K562 (cell line): ENCODE data around the gene ST3GAL3. TPM values are rescaled to one million over a fixed set of nuclear protein-coding genes. Genes with fewer than 3 reads are reported as not detected.

Experiments
- ATF6 ChIP-seq: sonication (generic); formaldehyde crosslinking; IDR thresholded peaks from 2 replicates; pipeline ENCODE4 v1.4.0; 2020; ENCODE audit warnings: mild to moderate bottlenecking, missing genetic modification reagents
- KDM4B ChIP-seq, 2 experiments: fragments of 450-650 bp in 1 of 2; sonication (generic) in 1 of 2; IDR thresholded peaks; 2 replicates each; pipeline ENCODE4 v1.6.1; 2016 to 2017; ENCODE audit warnings: borderline replicate concordance in 2 of 2, antibody characterized with exemption in 1 of 2, low read depth in 1 of 2, mild to moderate bottlenecking in 1 of 2
- MYC ChIP-seq, 2 experiments: fragments of 250-450 bp in 1 of 2; sonication (Bioruptor Pico) in 1 of 2; IDR thresholded peaks; 2 replicates each; pipeline versions ENCODE4 v1.5.1 to v1.6.1; 2012 to 2021; ENCODE audit warnings: low read depth in 2 of 2, borderline replicate concordance in 1 of 2, improper control_type of control experiment in 1 of 2, low read length in 1 of 2, mild to moderate bottlenecking in 1 of 2, moderate library complexity in 1 of 2
- polyA plus RNA-seq, 8 experiments: library from polyadenylated mRNA; depleted of rRNA in 4 of 8; stranded (reverse) in 5 of 8; unstranded in 3 of 8; fragments of >200 nt; fragmentation: Nextera tagmentation in 2 of 8; fragmentation: Illumina TruSeq in 1 of 8; extraction: Ambion mirVana in 2 of 8; extraction: Trizol in 1 of 8; gene quantifications; 2 replicates each; pipeline versions ENCODE4 v1.2.1 to v1.2.3, GENCODE V29; 2011 to 2014; ENCODE audit warnings: inconsistent platforms in 1 of 8, missing spikeins in 1 of 8
- total RNA-seq, 7 experiments: library from RNA; depleted of rRNA in 6 of 7; stranded (reverse); fragments of >200 nt in 6 of 7; fragmentation: Illumina TruSeq in 2 of 7; extraction: Trizol in 2 of 7; gene quantifications; 2 replicates each; pipeline versions ENCODE4 v1.2.1 to v1.2.3, GENCODE V29; 2011 to 2021; ENCODE audit warnings: low replicate concordance in 1 of 7
- TF ChIP-seq, protein P1 (sequence below), 2 experiments: fragments of 450-650 bp; IDR thresholded peaks; 2 replicates each; pipeline ENCODE4 v1.6.1; 2016; ENCODE audit warnings: mild to moderate bottlenecking in 2 of 2, borderline replicate concordance in 1 of 2, low read depth in 1 of 2, moderate library complexity in 1 of 2

Gene ST3GAL3
- total and polyA plus RNA-seq, 9 of the 15 experiments (the other 6 are each of a cell fraction or from before 2014, with no cell fraction given): 1.2 to 18.9 (median 11.0) TPM

DNA sequence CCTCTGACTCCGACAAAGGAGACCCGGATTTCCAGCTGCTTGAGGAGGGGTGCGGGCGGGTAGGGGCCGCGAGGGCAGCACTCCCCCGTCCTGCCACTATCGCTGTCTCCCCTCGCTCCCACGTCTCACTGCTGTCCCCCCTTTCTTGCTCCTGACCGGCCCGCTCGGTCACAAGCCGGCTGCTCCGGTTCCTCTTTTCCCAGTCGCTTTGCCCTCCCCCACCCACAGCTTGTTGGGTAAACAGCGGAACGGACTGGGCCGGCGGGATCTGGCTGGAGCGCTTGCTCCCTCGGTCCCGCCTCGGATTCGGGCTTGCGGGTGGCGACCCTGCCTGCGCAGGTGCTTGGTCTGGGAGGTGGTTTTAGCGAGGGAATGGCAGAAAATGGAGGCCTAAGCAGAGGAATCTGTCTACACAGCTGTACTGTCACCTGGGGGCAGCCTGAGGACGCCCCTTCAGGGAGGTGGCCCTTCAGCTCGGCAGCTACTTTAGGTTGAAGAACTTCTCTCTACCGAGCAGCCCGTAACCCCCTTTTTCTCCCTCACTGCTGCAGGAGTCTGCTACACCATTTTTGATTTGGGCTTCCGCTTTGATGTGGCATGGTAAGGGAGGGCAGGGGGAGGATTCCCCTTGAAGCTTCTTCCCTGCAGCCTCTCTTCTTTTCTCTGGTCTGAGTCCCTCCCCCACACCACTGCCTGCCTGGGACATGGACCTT lies 268.1 kb downstream of the ST3GAL3 start (continued):
- TF ChIP-seq, protein P1, sequence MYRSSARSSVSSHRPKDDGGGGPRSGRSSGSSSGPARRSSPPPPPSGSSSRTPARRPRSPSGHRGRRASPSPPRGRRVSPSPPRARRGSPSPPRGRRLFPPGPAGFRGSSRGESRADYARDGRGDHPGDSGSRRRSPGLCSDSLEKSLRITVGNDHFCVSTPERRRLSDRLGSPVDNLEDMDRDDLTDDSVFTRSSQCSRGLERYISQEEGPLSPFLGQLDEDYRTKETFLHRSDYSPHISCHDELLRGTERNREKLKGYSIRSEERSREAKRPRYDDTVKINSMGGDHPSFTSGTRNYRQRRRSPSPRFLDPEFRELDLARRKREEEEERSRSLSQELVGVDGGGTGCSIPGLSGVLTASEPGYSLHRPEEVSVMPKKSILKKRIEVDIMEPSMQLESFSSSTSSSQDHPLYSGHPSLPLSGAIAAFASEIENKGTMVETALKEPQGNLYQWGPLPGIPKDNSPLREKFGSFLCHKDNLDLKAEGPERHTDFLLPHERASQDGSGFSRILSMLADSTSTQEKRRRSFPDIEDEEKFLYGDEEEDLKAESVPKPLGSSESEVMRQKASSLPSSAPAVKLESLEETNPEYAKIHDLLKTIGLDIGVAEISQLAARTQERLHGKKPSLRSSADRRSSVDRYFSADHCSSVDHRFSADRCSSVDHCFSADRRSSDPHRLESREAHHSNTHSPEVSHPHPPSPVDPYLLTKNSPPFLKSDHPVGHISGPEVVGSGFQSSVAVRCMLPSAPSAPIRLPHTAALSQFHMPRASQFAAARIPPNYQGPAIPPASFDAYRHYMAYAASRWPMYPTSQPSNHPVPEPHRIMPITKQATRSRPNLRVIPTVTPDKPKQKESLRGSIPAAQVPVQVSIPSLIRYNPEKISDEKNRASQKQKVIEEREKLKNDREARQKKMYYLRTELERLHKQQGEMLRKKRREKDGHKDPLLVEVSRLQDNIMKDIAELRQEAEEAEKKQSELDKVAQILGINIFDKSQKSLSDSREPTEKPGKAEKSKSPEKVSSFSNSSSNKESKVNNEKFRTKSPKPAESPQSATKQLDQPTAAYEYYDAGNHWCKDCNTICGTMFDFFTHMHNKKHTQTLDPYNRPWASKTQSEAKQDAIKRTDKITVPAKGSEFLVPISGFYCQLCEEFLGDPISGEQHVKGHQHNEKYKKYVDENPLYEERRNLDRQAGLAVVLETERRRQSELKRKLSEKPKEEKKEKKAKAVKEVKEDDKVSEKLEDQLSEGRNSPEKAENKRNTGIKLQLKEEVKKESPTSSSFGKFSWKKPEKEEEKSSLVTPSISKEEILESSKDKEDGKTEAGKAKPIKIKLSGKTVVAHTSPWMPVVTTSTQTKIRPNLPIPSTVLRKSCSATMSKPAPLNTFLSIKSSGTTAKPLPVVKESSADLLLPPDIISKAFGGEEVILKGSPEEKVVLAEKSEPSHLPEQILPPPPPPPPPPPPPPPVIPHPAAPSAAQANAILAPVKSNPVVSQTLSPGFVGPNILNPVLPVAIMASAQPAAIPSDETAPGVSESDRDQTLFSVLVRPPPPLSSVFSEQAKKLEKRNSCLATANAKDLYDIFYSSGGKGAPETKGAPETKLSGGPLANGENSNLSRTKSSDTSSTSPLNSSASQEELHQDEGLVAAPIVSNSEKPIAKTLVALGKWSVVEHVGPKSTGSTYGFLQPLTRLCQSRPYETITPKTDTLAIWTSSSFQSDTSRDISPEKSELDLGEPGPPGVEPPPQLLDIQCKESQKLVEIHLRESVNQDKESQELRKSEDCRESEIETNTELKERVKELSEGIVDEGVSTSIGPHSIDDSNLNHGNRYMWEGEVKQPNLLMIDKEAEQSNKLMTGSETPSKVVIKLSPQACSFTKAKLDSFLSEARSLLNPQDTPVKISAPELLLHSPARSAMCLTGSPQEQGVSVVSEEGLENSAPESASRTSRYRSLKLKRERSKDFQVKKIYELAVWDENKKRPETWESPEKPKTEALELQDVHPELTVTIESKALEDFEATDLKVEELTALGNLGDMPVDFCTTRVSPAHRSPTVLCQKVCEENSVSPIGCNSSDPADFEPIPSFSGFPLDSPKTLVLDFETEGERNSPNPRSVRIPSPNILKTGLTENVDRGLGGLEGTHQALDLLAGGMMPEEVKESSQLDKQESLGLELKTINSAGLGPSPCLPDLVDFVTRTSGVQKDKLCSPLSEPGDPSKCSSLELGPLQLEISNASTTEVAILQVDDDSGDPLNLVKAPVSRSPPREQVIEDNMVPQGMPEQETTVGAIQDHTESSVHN (IDR thresholded peaks at IDR 0.05; ENCODE audit: borderline replicate concordance in 1 of 2, low read depth in 1 of 2): no peak
- 0 out of 2 replicates have a peak, but pooled peaks have one; percentile 25 for TF ChIP-seq MYC (IDR thresholded peaks at IDR 0.05; ENCODE audit: low read depth, low read length)
- no peak for TF ChIP-seq MYC (CRISPR knock-in tag; IDR thresholded peaks at IDR 0.05; ENCODE audit: borderline replicate concordance, low read depth)
- 0 out of 2 replicates have a peak, but pooled peaks have one; percentile 1 for TF ChIP-seq ATF6 (CRISPR knock-in tag)
- no peak for TF ChIP-seq KDM4B (IDR thresholded peaks at IDR 0.05; ENCODE audit: borderline replicate concordance in 2 of 2, low read depth in 1 of 2)
- TF ChIP-seq, all 486 proteins: peak for 58
